Central memory CD8-positive, alpha-beta T cell (primary cell): ENCODE data around the gene USP15.

Experiments
- ATAC-seq: fragments of 150-1000 bp; cut with Tn5 transposase; replicated peaks from 2 replicates; pipeline ENCODE4 v1.10.0; 2022; ENCODE audit warnings: mild to moderate bottlenecking, moderate FRiP score, moderate number of reproducible peaks; ENCODE audit not compliant: poor library complexity, severe bottlenecking; ENCODE audit errors: extremely low read depth
- DNase-seq, 2 donors: peaks; one replicate each; pipeline ENCODE4 v3.0.0; 2021; ENCODE audit warnings: low spot score in 2 of 2
- H3K27ac Mint-ChIP-seq: one replicate; pipeline ENCODE4 v1.8.0; 2022; ENCODE audit warnings: low read depth, mild to moderate bottlenecking, moderate library complexity, mixed read lengths
- H3K27me3 Mint-ChIP-seq: one replicate; pipeline ENCODE4 v1.8.0; 2022; ENCODE audit warnings: mixed read lengths
- H3K36me3 Mint-ChIP-seq: one replicate; pipeline ENCODE4 v1.8.0; 2022; ENCODE audit warnings: mild to moderate bottlenecking, moderate library complexity, mixed read lengths; ENCODE audit not compliant: insufficient read depth
- H3K4me1 Mint-ChIP-seq: one replicate; pipeline ENCODE4 v1.8.0; 2022; ENCODE audit warnings: mixed read lengths
- H3K4me3 Mint-ChIP-seq: one replicate; pipeline ENCODE4 v1.8.0; 2022; ENCODE audit warnings: mild to moderate bottlenecking, moderate library complexity, mixed read lengths
- H3K9me3 Mint-ChIP-seq: one replicate; pipeline ENCODE4 v1.8.0; 2022; ENCODE audit warnings: mixed read lengths

The USP15 gene

DNA sequence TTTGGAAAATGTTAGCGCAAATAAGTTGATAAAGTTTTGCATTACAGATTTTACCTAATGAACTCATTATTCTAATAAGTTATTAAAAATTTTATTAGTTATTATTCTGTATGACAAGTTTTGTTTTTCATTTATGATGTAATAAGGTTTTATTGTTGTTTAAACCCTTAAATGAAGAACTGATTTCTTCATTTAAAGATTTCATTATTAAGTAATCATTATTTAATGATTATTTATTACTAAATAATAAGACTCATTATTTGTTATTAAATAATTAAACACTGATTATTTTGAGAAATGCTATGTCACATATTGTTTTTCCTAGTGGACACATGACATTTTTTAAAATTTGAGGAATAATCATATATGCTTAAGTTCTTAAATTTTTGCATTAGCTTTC, 34.2 kb downstream of the USP15 start:
- Mint-ChIP-seq H3K36me3 (peaks cover 36% of the 10 kb centered on the region), H3K9me3 (peaks cover 3% of the 10 kb centered on the region), H3K27me3 (no peaks in the 10 kb centered on the region), H3K27ac (no peak overlapping the region), H3K4me3 (no peak overlapping the region), H3K4me1 (peaks cover 77% of the 10 kb centered on the region)
- ATAC-seq, result no peak
- DNase-seq, result no peak

DNA sequence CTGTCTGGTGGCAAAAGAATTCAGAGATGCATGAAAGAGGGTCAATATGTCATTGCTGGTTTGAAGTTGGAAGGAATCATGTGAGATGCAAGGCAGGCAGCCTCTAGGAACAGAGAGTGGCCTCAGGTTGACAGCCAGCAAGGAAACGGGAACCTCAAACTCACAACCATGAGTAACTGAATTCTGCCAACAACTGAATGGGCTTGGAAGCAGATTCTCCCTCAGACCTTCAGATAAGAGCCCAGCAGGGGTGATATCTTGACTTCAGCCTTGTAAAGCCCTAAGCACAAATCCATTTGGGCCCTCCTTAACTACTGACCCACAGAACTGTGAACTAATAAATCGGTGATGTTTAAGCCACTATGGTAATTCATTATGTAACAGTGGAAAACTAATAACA, 35.8 kb downstream of the USP15 start:
- H3K27ac Mint-ChIP-seq, result peak overlapping the region; percentile 19

DNA sequence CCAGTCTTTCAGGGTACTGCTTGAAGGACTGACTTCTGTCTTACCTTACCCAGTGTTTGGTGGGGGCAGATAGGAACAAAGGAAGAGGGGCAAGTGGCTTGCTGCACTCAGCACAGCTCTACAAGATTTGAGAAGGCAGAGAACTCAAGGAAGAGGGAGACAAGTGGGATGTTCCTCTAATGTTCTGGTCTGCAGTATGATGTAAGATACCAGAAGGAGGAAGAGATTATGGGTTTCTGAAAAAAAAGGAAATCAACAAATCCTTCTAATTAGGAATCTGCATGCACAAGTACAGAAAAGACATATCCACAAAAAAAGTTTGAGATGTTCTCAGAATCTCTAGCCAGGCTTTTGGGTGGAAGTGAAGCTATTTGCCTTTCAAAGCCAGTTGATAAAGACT, 37.1 kb downstream of the USP15 start:
- ATAC-seq, result no peak
- Mint-ChIP-seq H3K27ac (peak overlapping the region; percentile 75), H3K27me3 (no peaks in the 10 kb centered on the region), H3K4me3 (no peak overlapping the region), H3K4me1 (peaks cover 77% of the 10 kb centered on the region), H3K36me3 (peaks cover 44% of the 10 kb centered on the region), H3K9me3 (no peaks in the 10 kb centered on the region)
- DNase-seq, result no peak

More for the DNA sequence above, 35.8 kb downstream of the USP15 start:
- ATAC-seq (no peak), DNase-seq (no peak)
- peaks cover 44% of the 10 kb centered on the region for H3K36me3 Mint-ChIP-seq
- no peaks in the 10 kb centered on the region for H3K27me3 Mint-ChIP-seq
- peaks cover 75% of the 10 kb centered on the region for H3K4me1 Mint-ChIP-seq
- H3K9me3 Mint-ChIP-seq, result no peaks in the 10 kb centered on the region
- no peak overlapping the region for H3K4me3 Mint-ChIP-seq

DNA sequence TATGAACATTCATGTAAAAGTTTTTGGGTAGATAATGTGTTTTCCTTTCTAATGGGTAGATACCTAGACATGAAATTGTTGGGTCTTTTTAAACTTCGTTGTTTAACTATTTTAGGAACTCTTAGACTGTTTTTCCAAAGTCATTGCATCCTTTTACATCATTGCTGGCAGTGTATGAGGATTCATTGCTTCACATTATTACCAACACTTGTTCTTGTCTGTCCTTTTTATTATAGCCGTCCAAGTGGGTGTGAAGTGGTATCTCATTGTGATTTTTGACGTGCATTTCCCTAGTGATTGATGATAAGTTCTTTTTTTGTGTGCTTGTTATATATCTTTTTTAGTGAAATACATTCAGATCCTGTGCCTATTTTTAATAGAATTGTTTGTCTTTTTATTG, 39.4 kb downstream of the USP15 start:
- H3K9me3 Mint-ChIP-seq, result no peaks in the 10 kb centered on the region
- no peaks in the 10 kb centered on the region for H3K27me3 Mint-ChIP-seq
- no peak overlapping the region for H3K4me3 Mint-ChIP-seq
- peaks cover 55% of the 10 kb centered on the region for H3K36me3 Mint-ChIP-seq
- H3K4me1 Mint-ChIP-seq, result peaks cover 70% of the 10 kb centered on the region
- DNase-seq (no peak), ATAC-seq (no peak)
- H3K27ac Mint-ChIP-seq, result no peak overlapping the region

DNA sequence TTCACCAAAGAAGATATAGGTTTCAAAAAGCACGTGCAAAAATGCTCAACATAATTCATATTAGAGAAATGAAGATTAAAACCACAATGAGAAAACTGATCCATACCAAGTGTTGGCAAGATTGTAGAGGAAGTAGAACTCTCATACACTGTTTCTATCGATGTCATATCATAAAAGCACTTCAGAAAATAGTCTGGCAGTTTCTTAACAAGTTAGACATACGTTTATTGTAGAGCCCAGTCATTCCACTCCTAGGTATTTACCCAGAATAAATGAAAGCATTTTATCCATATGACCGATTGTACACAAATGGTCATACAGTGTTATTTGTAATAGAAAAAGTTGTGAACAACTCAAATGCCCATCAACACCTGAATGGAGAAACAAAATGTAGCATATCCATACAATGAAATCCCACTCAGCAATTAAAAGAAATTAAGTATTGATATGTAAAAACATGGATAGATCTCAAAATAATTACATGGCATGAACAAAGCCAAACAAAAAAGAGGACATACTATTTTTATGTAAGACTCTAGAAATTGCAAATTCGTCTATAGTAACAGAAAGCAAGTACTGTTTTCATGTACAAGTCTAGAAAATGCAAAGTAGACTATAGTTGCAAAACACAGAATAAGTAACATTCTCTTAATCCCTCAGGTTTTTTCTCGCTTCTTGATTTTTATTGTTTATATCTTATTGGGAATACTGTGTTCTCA, 41.0 kb downstream of the USP15 start:
- Mint-ChIP-seq H3K4me1 (peaks cover 65% of the 10 kb centered on the region), H3K36me3 (peaks cover 52% of the 10 kb centered on the region), H3K27ac (peak overlapping the region; percentile 62), H3K9me3 (no peaks in the 10 kb centered on the region), H3K27me3 (no peaks in the 10 kb centered on the region), H3K4me3 (no peak overlapping the region)
- ATAC-seq, result no peak
- DNase-seq, result no peak

DNA sequence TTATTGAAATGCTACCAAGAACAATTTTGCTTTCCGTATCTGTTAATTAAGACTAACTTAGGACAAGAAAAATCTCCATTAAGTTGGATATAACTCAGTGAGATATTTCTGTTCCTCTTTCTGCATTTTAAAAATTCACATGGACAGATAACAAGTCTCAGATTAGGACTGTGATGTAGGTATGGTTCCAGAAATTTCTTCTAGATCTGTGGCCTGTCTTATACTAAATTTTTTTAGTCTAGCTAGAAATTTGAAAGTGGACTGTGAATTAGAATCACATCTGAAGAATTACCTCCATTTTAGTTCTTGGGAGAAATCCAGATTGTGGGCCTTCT, 41.6 kb downstream of the USP15 start:
- no peak overlapping the region for H3K4me3 Mint-ChIP-seq
- H3K4me1 Mint-ChIP-seq, result peaks cover 64% of the 10 kb centered on the region
- H3K27me3 Mint-ChIP-seq, result no peaks in the 10 kb centered on the region
- ATAC-seq (no peak), DNase-seq (no peak)
- H3K36me3 Mint-ChIP-seq, result peaks cover 51% of the 10 kb centered on the region
- H3K27ac Mint-ChIP-seq, result no peak overlapping the region
- no peaks in the 10 kb centered on the region for H3K9me3 Mint-ChIP-seq

DNA sequence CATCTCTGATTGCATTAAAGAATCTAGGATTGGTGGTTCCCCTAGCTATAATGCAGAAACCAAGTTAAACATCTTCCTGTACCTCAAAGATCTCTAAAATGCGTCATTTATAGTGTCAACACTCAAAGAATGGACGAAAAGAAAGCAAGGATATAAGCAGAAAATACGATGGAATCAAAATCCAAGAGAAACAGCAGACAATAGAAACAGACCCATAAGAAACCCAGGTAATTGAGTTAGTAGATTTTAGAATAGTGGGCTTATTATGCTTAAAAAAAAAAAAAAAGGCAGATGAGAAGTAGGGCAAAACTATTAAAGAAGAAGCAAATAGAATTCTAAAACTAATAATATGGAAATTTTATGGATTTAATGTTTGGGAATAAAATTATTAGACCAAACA, 44.4 kb downstream of the USP15 start:
- no peaks in the 10 kb centered on the region for H3K9me3 Mint-ChIP-seq
- DNase-seq (no peak), ATAC-seq (no peak)
- H3K36me3 Mint-ChIP-seq, result peaks cover 44% of the 10 kb centered on the region
- no peaks in the 10 kb centered on the region for H3K27me3 Mint-ChIP-seq
- H3K4me3 Mint-ChIP-seq, result no peak overlapping the region
- H3K27ac Mint-ChIP-seq, result peak overlapping the region; percentile 5
- H3K4me1 Mint-ChIP-seq, result peaks cover 67% of the 10 kb centered on the region

DNA sequence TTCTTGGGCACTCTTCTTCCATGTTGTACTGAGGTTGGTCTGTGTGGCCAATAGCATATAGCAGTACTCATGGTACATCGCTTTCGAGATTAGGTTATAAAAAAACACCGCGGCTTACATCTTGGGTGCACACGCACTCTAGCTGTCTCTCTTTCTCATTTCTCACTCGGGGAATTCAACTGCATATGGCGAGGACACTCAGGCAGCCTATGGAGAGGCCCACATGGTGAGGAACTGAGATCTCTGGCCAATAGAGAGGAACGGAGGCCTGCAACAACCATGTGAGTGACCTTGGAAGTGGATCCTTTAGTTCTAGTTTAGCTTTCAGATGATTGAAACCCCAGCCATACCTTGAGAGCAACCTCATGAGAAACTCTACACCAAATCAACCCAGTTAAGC, 45.6 kb downstream of the USP15 start:
- DNase-seq (no peak), ATAC-seq (no peak)
- H3K27ac Mint-ChIP-seq, result no peak overlapping the region
- H3K4me3 Mint-ChIP-seq, result no peak overlapping the region
- H3K4me1 Mint-ChIP-seq, result peaks cover 67% of the 10 kb centered on the region
- H3K9me3 Mint-ChIP-seq, result no peaks in the 10 kb centered on the region
- H3K36me3 Mint-ChIP-seq, result peaks cover 42% of the 10 kb centered on the region
- H3K27me3 Mint-ChIP-seq, result no peaks in the 10 kb centered on the region

DNA sequence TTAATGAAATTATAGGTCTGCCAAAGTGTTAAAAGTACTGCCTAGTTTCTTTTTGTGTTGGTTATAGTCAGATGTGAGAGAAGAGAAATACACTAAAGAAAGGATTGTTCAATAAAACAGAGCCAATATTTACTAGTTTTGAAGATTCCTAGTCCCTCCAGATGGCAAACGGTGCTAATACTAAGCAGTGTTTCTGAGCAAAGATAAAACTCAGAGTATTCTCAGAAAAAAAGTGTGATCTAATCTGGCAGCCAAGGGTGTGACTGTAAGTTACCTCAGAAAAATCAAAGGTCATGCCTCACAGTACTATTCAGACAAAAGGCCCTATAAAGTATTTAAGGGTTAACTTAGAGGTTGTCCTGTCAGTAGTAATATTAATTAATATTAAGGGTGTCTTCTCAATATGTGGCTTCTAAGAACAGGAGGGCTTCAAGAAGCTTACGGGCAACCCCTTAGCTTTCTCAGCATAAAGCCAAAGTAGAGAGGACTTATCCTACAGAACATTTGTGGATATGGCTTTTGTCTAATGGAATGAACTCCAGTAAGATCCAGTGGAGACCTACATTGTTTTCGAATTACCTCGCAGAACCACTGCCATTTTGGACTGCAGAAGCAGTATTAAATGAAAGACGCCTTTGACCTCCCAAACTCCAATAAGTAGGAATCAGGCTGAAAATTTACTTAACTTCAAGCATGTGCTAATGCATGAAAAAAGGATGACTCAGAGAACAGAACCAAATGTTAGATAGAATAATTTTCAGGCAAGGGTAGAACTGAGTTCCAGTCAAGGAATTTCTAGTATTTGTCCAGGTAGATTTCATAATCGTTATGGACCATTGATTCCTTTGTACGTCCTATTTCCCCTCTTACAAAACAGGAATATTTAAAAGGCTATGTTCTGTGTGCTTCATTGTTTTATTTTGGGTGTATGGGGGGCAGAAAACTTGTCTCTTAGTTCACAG, 46.6 kb downstream of the USP15 start:
- DNase-seq (no peak), ATAC-seq (no peak)
- Mint-ChIP-seq H3K27ac (no peak overlapping the region), H3K9me3 (no peaks in the 10 kb centered on the region), H3K36me3 (peaks cover 41% of the 10 kb centered on the region), H3K4me3 (no peak overlapping the region), H3K4me1 (peaks cover 67% of the 10 kb centered on the region), H3K27me3 (no peaks in the 10 kb centered on the region)

DNA sequence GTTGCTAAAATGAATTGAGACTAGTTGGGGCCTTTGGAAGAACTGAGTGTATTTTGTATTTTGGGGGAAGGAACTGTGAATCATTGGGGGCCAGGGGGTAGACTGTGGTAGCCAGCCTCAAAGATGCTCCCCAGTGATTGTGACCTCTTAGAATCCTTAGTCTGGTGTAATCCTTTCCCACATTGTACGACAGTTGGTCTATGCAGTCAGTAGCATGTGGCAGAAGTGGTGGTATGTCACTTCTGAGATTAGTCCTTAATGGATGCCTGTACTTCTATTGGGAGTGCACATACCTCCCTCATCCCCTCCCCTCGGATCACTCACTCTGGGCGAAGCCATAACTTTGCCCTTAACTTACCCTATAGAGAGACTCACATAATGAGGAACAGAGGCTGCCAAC, 48.0 kb downstream of the USP15 start:
- Mint-ChIP-seq H3K27me3 (no peaks in the 10 kb centered on the region), H3K9me3 (no peaks in the 10 kb centered on the region), H3K36me3 (peaks cover 39% of the 10 kb centered on the region), H3K4me3 (no peak overlapping the region), H3K27ac (no peak overlapping the region), H3K4me1 (peaks cover 67% of the 10 kb centered on the region)
- DNase-seq, result no peak
- no peak for ATAC-seq

DNA sequence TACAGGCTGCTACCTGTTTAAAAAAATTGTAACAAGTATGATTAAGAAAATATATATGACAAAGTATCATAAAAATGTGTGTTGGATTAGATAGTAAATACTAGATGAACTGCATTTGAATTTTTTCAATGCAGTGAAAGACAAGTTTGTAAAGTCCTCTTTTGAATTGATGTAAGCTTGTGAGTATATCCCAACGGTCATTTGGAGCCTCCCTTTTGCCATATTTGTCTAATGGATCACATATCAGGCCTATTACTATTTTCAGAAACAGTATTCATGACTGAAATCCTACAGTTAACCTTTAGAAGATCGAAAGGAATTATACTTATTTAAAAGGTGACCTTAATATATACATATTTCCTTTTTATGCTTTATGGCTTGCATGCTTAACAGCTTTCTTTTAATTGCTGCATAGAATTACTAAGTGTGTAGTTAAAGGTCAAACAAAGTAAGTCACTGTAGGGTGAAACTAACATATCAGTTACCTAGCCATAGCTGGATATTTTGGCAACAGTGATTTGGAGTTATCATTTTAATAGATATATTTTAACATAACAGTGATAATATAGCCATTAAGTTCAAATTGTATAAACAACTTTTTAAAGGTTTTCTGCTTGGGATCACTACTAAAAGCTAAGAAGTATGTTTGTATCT, 53.6 kb downstream of the USP15 start:
- Mint-ChIP-seq H3K9me3 (no peaks in the 10 kb centered on the region), H3K27ac (no peak overlapping the region), H3K36me3 (peaks cover 8% of the 10 kb centered on the region), H3K27me3 (no peaks in the 10 kb centered on the region), H3K4me3 (no peak overlapping the region), H3K4me1 (peaks cover 45% of the 10 kb centered on the region)
- DNase-seq, result no peak
- ATAC-seq, result no peak

DNA sequence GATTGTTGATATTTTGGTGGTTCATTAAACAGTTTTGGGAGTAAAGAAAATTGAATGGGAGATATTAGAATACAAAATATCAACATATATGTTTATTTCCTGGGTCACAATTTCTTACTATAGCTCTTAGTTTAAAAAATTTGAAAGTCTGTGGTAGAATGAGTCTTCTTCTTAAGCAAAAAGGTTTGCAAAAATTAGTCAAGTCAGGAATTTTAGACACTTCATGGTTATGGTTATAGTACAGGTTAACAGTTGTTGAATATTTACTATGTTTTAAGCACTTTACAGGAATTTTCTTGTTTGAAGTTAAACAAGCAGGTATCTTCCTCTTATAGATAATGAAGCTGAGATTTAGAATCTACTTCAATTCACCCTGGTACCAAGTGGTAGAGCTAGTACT, 56.8 kb downstream of the USP15 start:
- H3K36me3 Mint-ChIP-seq, result peaks cover 12% of the 10 kb centered on the region
- no peak for ATAC-seq
- peak overlapping the region; percentile 76 for H3K27ac Mint-ChIP-seq
- peaks cover 33% of the 10 kb centered on the region for H3K4me1 Mint-ChIP-seq
- H3K27me3 Mint-ChIP-seq, result no peaks in the 10 kb centered on the region
- no peak overlapping the region for H3K4me3 Mint-ChIP-seq
- no peak for DNase-seq
- H3K9me3 Mint-ChIP-seq, result no peaks in the 10 kb centered on the region
